Activated T-cell treated with anti-CD3 and anti-CD28 coated beads, Interleukin-2, amount 50 U/mL, for 24 hours (primary cell): ENCODE measurements around the gene L3MBTL3.

ENCODE experiments used
- DNase-seq: peaks from one replicate; pipeline ENCODE4 v3.0.0-alpha.2; 2020
- H3K27ac Mint-ChIP-seq: 2 replicates; pipeline ENCODE4 v1.8.0; 2020; ENCODE audit warnings: mild to moderate bottlenecking, mixed read lengths
- H3K27me3 Mint-ChIP-seq: 2 replicates; pipeline ENCODE4 v1.8.0; 2020; ENCODE audit warnings: mixed read lengths
- H3K36me3 Mint-ChIP-seq: 2 replicates; pipeline ENCODE4 v1.8.0; 2020; ENCODE audit warnings: low read depth, mixed read lengths
- H3K4me1 Mint-ChIP-seq: 2 replicates; pipeline ENCODE4 v1.8.0; 2020; ENCODE audit warnings: low read depth, mixed read lengths
- H3K4me3 Mint-ChIP-seq: 2 replicates; pipeline ENCODE4 v1.8.0; 2020; ENCODE audit warnings: mild to moderate bottlenecking, moderate library complexity, mixed read lengths
- H3K9me3 Mint-ChIP-seq: 2 replicates; pipeline ENCODE4 v1.8.0; 2020; ENCODE audit warnings: mixed read lengths

The L3MBTL3 gene

GRCh38 chr6:130183271-130184222, 165.2 kb downstream of the L3MBTL3 start:
- Mint-ChIP-seq H3K27ac (peak overlapping the region; percentile 69), H3K4me3 (peak overlapping the region; percentile 52), H3K36me3 (peaks cover 17% of the 10 kb centered on the region), H3K9me3 (no peaks in the 10 kb centered on the region), H3K4me1 (peaks cover 42% of the 10 kb centered on the region), H3K27me3 (no peaks in the 10 kb centered on the region)
- DNase-seq, result no peak

DNA sequence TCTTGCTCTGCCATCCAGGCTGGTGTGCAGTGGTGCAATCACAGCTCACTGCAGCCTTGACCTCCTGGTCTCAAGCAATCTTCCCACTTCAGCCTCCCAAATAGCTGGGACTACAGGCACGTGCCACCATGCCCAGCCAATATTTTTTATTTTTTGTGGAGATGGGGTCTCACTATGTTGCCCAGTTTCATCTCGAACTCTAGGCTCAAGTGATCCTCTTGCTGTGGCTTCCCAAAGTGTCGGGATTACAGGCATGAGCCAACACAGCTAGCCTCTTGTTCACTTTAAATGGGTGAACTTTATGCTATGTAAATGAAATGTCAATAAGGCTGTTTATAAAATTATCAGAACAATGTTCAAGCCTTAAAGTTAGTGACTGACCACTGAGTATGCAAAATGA, 167.3 kb downstream of the L3MBTL3 start:
- H3K27ac Mint-ChIP-seq, result no peak overlapping the region
- peaks cover 58% of the 10 kb centered on the region for H3K4me1 Mint-ChIP-seq
- H3K36me3 Mint-ChIP-seq, result peaks cover 11% of the 10 kb centered on the region
- no peak for DNase-seq
- no peak overlapping the region for H3K4me3 Mint-ChIP-seq
- H3K9me3 Mint-ChIP-seq, result no peaks in the 10 kb centered on the region
- no peaks in the 10 kb centered on the region for H3K27me3 Mint-ChIP-seq

GRCh38 chr6:130187335-130188206, 169.2 kb downstream of the L3MBTL3 start:
- Mint-ChIP-seq H3K27ac (peak overlapping the region; percentile 65), H3K9me3 (no peaks in the 10 kb centered on the region), H3K4me1 (peaks cover 76% of the 10 kb centered on the region), H3K36me3 (peaks cover 1% of the 10 kb centered on the region), H3K27me3 (no peaks in the 10 kb centered on the region), H3K4me3 (no peak overlapping the region)
- DNase-seq, result no peak

GRCh38 chr6:130188207-130188899, 170.0 kb downstream of the L3MBTL3 start:
- Mint-ChIP-seq H3K27ac (peak overlapping the region; percentile 5), H3K4me1 (peaks cover 78% of the 10 kb centered on the region), H3K36me3 (peaks cover 1% of the 10 kb centered on the region), H3K4me3 (no peak overlapping the region), H3K27me3 (no peaks in the 10 kb centered on the region), H3K9me3 (no peaks in the 10 kb centered on the region)
- DNase-seq, result no peak

GRCh38 chr6:130189531-130190397, 171.4 kb downstream of the L3MBTL3 start:
- peaks cover 1% of the 10 kb centered on the region for H3K36me3 Mint-ChIP-seq
- H3K4me1 Mint-ChIP-seq, result peaks cover 75% of the 10 kb centered on the region
- H3K27ac Mint-ChIP-seq, result no peak overlapping the region
- DNase-seq, result no peak
- no peaks in the 10 kb centered on the region for H3K27me3 Mint-ChIP-seq
- no peaks in the 10 kb centered on the region for H3K9me3 Mint-ChIP-seq
- H3K4me3 Mint-ChIP-seq, result no peak overlapping the region
